HG02885 (cell line): Measurements from ENCODE around the gene FKBP2.

Experiments
- ATAC-seq: cut with Tn5 transposase; IDR thresholded peaks from one replicate; pipeline ENCODE4 v1.9.1; 2021; ENCODE audit warnings: mild to moderate bottlenecking; ENCODE audit not compliant: unreplicated experiment, poor library complexity

The FKBP2 gene

GRCh38 chr11:64218628-64219353, 22.1 kb upstream of the FKBP2 start:
- no peak for ATAC-seq

DNA sequence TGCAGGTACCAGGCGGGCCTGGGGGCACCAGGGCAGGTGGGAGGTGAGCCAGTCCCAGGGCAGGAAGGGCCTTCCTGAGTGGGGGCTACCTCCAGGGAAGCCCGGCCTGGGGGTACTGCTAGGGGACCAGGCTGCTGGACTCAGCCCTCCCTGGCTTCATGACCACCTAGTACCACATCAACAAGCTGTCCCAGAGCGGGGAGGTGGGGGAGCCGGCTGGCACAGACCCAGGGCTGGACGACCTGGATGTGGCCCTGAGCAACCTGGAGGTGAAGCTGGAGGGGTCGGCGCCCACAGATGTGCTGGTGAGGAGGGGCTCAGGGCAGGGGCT, 21.6 kb upstream of the FKBP2 start:
- no peak for ATAC-seq

DNA sequence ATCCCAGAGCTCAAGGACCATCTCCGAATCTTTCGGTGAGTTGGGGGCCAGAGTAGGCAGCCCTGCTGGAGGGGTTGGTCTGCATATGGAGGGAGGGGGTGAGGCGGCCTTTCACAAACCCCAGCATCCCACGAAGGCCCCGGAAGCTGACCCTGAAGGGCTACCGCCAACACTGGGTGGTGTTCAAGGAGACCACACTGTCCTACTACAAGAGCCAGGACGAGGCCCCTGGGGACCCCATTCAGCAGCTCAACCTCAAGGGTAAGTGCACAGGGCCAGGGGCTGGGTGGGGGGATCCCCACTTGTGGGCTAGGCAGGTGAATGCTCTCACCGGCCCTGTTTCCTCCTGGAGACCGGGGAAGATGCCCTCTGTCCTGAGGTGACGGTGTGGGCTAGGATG, 21.1 kb upstream of the FKBP2 start:
- no peak for ATAC-seq

DNA sequence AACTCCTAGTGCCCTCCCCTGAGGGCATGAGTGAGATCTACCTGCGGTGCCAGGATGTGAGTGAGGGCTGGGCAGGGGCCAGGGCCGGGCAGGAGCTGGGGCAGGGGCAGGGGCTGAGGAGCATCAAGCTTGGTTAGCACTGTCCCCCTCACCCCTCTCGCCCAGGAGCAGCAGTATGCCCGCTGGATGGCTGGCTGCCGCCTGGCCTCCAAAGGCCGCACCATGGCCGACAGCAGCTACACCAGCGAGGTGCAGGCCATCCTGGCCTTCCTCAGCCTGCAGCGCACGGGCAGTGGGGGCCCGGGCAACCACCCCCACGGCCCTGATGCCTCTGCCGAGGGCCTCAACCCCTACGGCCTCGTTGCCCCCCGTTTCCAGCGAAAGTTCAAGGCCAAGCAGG, 20.6 kb upstream of the FKBP2 start:
- no peak for ATAC-seq

- no peak for ATAC-seq
Observed at GRCh38 chr11:64220798-64221197, 20.1 kb upstream of the FKBP2 start.

GRCh38 chr11:64222651-64223000, 18.3 kb upstream of the FKBP2 start:
- no peak for ATAC-seq

- no peak for ATAC-seq
Observed at GRCh38 chr11:64223001-64223651, 17.8 kb upstream of the FKBP2 start.

GRCh38 chr11:64224151-64224890, 16.6 kb upstream of the FKBP2 start:
- ATAC-seq, result no peak

- ATAC-seq, result no peak
Observed at GRCh38 chr11:64224891-64225607, 15.8 kb upstream of the FKBP2 start.

GRCh38 chr11:64225608-64226506, 15.0 kb upstream of the FKBP2 start, which contains the start of the genes NUDT22 and TRPT1:
TSS of gene NUDT22 (plus strand) at chr11:64226274. CDS start at chr11:64226653, 379 bp downstream.
TSS of gene TRPT1 (minus strand) at chr11:64226186. CDS start at chr11:64225860, 326 bp downstream.
- ATAC-seq, result peak; percentile 52

DNA sequence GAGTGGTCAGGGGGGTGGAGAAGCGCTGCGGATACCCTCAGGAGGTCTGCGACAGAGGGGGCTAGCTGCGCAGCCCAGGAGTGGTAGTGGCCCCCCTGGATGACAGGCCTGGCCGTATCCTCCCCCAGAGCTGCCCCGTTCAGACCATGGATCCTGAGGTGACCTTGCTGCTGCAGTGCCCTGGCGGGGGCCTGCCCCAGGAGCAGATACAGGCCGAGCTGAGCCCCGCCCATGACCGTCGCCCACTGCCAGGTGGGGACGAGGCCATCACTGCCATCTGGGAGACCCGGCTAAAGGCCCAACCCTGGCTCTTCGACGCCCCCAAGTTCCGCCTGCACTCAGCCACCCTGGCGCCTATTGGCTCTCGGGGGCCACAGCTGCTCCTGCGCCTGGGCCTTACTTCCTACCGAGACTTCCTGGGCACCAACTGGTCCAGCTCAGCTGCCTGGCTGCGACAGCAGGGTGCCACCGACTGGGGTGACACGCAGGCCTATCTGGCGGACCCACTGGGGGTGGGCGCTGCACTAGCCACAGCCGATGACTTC, 14.3 kb upstream of the FKBP2 start:
- peak; percentile 30 for ATAC-seq

GRCh38 chr11:64227405-64227956, 13.4 kb upstream of the FKBP2 start:
- ATAC-seq, result no peak

DNA sequence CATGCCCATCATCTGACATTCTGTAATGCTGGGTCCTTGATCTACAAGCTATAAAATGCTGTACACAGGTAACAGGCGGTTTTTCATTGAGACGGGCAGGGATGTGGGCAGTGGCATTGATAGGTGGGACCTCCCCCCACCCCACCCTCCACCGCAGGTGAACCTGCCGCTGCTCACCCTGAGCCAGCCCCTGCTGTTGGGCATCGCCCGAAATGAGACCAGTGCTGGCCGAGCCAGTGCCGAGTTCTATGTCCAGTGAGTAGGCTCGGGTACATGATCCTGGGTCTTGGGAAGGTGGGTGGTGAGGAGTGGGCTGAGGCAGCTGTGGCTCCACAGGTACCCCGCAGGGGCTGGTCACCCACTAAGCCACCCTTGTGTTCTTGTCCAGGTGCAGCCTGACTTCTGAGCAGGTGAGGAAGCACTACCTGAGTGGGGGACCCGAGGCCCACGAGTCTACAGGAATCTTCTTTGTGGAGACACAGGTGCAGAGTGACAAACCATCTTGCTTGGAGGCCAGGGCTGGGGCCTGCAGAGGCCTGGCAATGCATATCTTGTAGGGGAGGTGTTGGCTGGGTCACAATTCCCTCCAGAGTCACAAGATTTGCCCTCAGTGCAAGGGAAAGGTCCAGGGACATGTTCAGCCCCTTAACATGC, 11.7 kb upstream of the FKBP2 start:
- ATAC-seq, result no peak

DNA sequence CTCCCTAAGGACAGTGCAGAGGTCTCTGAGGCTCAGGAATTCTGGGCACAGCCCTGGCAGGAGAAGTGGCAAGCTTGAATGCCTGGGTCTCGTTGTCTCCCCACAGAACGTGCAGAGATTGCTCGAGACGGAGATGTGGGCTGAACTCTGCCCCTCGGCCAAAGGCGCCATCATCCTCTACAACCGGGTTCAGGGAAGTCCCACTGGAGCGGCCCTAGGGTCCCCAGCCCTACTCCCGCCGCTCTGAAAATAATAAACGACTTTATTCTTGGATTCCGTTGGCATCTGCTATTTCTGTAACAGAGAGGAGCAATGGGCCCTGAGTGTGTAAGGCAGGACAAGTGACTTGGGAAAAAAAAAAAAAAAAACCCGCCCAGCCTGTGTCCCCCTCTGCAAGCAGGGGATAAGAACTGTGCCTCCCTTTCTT, 11.1 kb upstream of the FKBP2 start:
- ATAC-seq, result no peak

DNA sequence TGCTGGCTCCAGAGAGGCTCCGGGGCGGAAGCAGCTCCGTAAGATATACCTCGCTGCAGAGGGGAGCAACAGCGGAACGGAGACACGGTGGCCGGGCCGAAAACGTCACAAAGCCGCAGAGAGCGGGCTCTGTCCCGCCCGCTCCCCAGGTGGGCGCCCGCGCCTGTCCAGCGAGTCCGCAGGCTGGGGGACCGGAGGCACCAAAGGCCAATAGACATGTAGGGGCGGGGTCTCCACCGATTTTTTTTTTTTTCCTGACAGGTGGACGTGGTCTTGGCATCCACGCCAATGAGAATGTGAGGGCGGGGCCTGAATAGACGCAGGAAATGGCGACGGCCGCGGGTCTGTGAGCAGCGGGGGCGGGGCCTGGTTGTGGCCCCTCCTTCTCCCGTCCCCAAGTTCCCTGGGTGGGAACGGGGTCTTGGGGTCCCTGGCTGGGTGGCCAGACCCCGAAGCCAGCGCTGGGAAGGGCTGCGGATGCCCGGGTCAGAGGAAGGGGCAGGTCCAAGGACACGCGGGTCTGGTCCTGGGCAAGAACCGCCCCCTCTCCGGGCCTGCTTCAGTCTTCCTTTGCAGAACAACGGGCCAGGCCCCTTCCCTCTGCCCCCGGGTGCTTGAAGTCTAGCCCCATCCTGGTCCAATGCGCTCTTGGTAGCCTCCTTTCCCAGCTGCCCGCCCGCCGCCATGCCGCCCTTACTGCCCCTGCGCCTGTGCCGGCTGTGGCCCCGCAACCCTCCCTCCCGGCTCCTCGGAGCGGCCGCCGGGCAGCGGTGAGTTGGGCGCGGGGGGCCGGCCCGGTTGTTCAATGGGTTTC, 10.5 kb upstream of the FKBP2 start, which contains the start of gene DNAJC4:
DNAJC4 (plus strand) TSS at position 378 of the 814 bp plus-strand sequence; CDS start at position 685, 307 bp downstream.
- ATAC-seq, result peak; percentile 57

DNA sequence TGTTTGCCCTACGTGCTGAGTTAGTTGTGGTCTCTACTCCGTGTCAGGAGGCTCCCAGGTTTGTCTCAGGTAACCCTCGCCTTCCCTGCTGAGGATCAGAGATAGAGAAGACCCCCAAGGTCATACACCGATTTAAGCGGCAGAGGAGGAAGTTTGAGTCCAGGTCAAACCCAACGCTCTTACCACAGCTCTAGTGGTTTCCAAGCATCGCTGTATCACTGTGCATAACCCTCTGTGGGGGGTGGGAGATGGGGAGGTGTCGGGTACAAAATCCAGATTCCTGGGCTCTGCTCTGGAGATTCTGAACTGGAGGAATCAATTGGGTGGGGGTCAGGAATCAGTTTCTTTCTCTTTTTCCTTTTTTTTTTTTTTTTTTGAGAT, 9.9 kb upstream of the FKBP2 start:
- ATAC-seq, result no peak

- ATAC-seq, result no peak
Observed at GRCh38 chr11:64231546-64231945, 9.3 kb upstream of the FKBP2 start.
